Vagina (tissue), 2 donors: ENCODE results near the gene NXPH2. TPM values are rescaled to one million over a fixed set of nuclear protein-coding genes. Genes with fewer than 3 reads are reported as not detected.

Experiments
- DNase-seq, 2 donors: peaks; one replicate each; pipeline ENCODE4 v3.0.0-alpha.2; 2017; ENCODE audit errors: extremely low spot score in 2 of 2
- H3K27ac ChIP-seq: fragments of 200-600 bp; sonication (generic); one replicate; pipeline ENCODE4 v1.5.1; 2019
- H3K27me3 ChIP-seq: fragments of 200-600 bp; sonication (generic); one replicate; pipeline ENCODE4 v1.5.1; 2019
- H3K36me3 ChIP-seq, 2 donors: fragments of 200-600 bp; sonication (generic); one replicate each; pipeline ENCODE4 v1.5.1; 2017 to 2019
- H3K4me1 ChIP-seq: fragments of 200-600 bp; sonication (generic); one replicate; pipeline ENCODE4 v1.5.1; 2019
- H3K4me3 ChIP-seq, 2 donors: fragments of 200-600 bp; sonication (generic); 1 replicate in 1 of 2; 2 replicates in 1 of 2; pipeline ENCODE4 v1.5.1; 2016 to 2019
- H3K9me3 ChIP-seq: fragments of 200-600 bp; sonication (generic); one replicate; pipeline ENCODE4 v1.5.1; 2019
- POLR2A ChIP-seq, 2 donors: fragments of 450-650 bp; IDR thresholded peaks; one replicate each; pipeline ENCODE4 v1.6.1; 2017; ENCODE audit warnings: antibody characterized with exemption in 2 of 2, mild to moderate bottlenecking in 2 of 2, moderate library complexity in 2 of 2
- POLR2AphosphoS5 ChIP-seq, 2 donors: sonication (generic); formaldehyde crosslinking; IDR thresholded peaks; one replicate each; pipeline ENCODE4 v1.9.0; 2017; ENCODE audit warnings: antibody characterized with exemption in 2 of 2, mild to moderate bottlenecking in 2 of 2, low read depth in 1 of 2; ENCODE audit not compliant: insufficient read depth in 1 of 2
- intact Hi-C: fragments of 100-400 bp; cut with DNase I; formaldehyde crosslinking; loops from one replicate; pipeline ENCODE4 v1.15.1; 2023
- total RNA-seq: library from RNA; depleted of rRNA; stranded (reverse); fragments of >200 nt; gene quantifications from one replicate; pipeline ENCODE4 v1.2.3, GENCODE V29; 2016
- TF ChIP-seq, protein P1 (sequence below), 3 experiments: fragments of 450-650 bp in 2 of 3; fragments of 200-600 bp in 1 of 3; sonication (generic) in 1 of 3; IDR thresholded peaks; one replicate each; pipeline ENCODE4 v1.5.1; 2017 to 2019; ENCODE audit warnings: antibody characterized with exemption in 3 of 3, mild to moderate bottlenecking in 2 of 3, moderate library complexity in 2 of 3

NXPH2 gene
- total RNA-seq, 1 donor from 2014 or later = not detected

GRCh38 chr2:138698428-138698827 is 81.8 kb downstream of the NXPH2 start:
- TF ChIP-seq POLR2AphosphoS5 (IDR thresholded peaks at IDR 0.05; ENCODE audit: insufficient read depth in 1 of 2, low read depth in 1 of 2) (no peak), POLR2A (IDR thresholded peaks at IDR 0.05) (no peak)
- TF ChIP-seq, protein P1, sequence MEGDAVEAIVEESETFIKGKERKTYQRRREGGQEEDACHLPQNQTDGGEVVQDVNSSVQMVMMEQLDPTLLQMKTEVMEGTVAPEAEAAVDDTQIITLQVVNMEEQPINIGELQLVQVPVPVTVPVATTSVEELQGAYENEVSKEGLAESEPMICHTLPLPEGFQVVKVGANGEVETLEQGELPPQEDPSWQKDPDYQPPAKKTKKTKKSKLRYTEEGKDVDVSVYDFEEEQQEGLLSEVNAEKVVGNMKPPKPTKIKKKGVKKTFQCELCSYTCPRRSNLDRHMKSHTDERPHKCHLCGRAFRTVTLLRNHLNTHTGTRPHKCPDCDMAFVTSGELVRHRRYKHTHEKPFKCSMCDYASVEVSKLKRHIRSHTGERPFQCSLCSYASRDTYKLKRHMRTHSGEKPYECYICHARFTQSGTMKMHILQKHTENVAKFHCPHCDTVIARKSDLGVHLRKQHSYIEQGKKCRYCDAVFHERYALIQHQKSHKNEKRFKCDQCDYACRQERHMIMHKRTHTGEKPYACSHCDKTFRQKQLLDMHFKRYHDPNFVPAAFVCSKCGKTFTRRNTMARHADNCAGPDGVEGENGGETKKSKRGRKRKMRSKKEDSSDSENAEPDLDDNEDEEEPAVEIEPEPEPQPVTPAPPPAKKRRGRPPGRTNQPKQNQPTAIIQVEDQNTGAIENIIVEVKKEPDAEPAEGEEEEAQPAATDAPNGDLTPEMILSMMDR (IDR thresholded peaks at IDR 0.05) = no peak
- Histone ChIP-seq H3K27ac (no peak overlapping the region), H3K4me3 (no peak overlapping the region), H3K27me3 (no peaks in the 10 kb centered on the region), H3K36me3 (no peaks in the 10 kb centered on the region), H3K4me1 (no peaks in the 10 kb centered on the region), H3K9me3 (no peaks in the 10 kb centered on the region)
- intact Hi-C loops = no loop called here
- DNase-seq = no peak

- TF ChIP-seq, protein P1 (IDR thresholded peaks at IDR 0.05) = no peak
- no peak for TF ChIP-seq POLR2A (IDR thresholded peaks at IDR 0.05)
- no peak for TF ChIP-seq POLR2AphosphoS5 (IDR thresholded peaks at IDR 0.05; ENCODE audit: insufficient read depth in 1 of 2, low read depth in 1 of 2)
- intact Hi-C loops = no loop called here
Measured at GRCh38 chr2:138691667-138692066, 88.5 kb downstream of the NXPH2 start.

GRCh38 chr2:138689705-138690104 is 90.5 kb downstream of the NXPH2 start:
- TF ChIP-seq, protein P1 (IDR thresholded peaks at IDR 0.05) = no peak
- TF ChIP-seq POLR2AphosphoS5 (IDR thresholded peaks at IDR 0.05; ENCODE audit: insufficient read depth in 1 of 2, low read depth in 1 of 2) (no peak), POLR2A (IDR thresholded peaks at IDR 0.05) (no peak)

More at GRCh38 chr2:138691667-138692066, 88.5 kb downstream of the NXPH2 start:
- no peaks in the 10 kb centered on the region for H3K27me3 ChIP-seq
- no peaks in the 10 kb centered on the region for H3K4me1 ChIP-seq
- H3K36me3 ChIP-seq = no peaks in the 10 kb centered on the region
- DNase-seq = no peak
- H3K27ac ChIP-seq = no peak overlapping the region
- H3K4me3 ChIP-seq = no peak overlapping the region
- H3K9me3 ChIP-seq = no peaks in the 10 kb centered on the region

GRCh38 chr2:138682163-138682562 is 98.0 kb downstream of the NXPH2 start:
- H3K36me3 ChIP-seq = no peaks in the 10 kb centered on the region
- no peak overlapping the region for H3K27ac ChIP-seq
- no peaks in the 10 kb centered on the region for H3K4me1 ChIP-seq
- no peaks in the 10 kb centered on the region for H3K27me3 ChIP-seq
- intact Hi-C loops = no loop called here
- DNase-seq = no peak
- no peaks in the 10 kb centered on the region for H3K9me3 ChIP-seq
- H3K4me3 ChIP-seq = no peak overlapping the region
- TF ChIP-seq, protein P1 (IDR thresholded peaks at IDR 0.05) = no peak
- no peak for TF ChIP-seq POLR2A (IDR thresholded peaks at IDR 0.05)
- TF ChIP-seq POLR2AphosphoS5 (IDR thresholded peaks at IDR 0.05; ENCODE audit: insufficient read depth in 1 of 2, low read depth in 1 of 2) = no peak

More at GRCh38 chr2:138689705-138690104, 90.5 kb downstream of the NXPH2 start:
- Histone ChIP-seq H3K27ac (no peak overlapping the region), H3K27me3 (no peaks in the 10 kb centered on the region), H3K36me3 (no peaks in the 10 kb centered on the region), H3K4me3 (no peak overlapping the region), H3K4me1 (no peaks in the 10 kb centered on the region), H3K9me3 (no peaks in the 10 kb centered on the region)
- DNase-seq = no peak
- intact Hi-C loops = no loop called here

DNA sequence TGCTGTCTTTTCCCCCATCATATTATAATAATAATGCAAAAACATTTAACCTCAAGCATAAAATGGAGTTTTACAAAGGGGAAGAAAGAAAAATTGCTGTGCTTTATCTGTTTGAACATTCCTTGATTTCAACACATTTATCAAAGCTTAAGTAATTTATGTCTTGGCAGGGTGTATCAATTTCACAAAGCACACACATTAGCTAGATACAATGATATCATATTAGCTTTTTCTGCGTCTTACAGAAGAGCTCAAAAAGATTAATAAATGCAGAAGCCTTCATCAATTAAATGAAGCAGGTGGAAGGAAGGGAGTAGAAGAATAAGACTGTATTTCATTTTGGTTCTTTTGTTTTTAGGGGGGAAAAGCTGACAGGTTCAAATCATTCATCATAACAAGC is 103.0 kb downstream of the NXPH2 start:
- intact Hi-C loops = no loop called here
- no peaks in the 10 kb centered on the region for H3K36me3 ChIP-seq
- no peak for DNase-seq
- H3K27ac ChIP-seq = no peak overlapping the region
- H3K4me1 ChIP-seq = no peaks in the 10 kb centered on the region
- H3K9me3 ChIP-seq = no peaks in the 10 kb centered on the region
- no peak overlapping the region for H3K4me3 ChIP-seq
- TF ChIP-seq, protein P1 (IDR thresholded peaks at IDR 0.05) = no peak
- TF ChIP-seq POLR2A (IDR thresholded peaks at IDR 0.05) = no peak
- H3K27me3 ChIP-seq = no peaks in the 10 kb centered on the region
